HG03095 (cell line): ENCODE data around the gene SURF4.
"Not testable (repeated sequence)": the region's sequence is repeated elsewhere in the genome, so short reads cannot be mapped to it uniquely, and the experiment has no call there.

Experiments used
- ATAC-seq: cut with Tn5 transposase; IDR thresholded peaks from one replicate; pipeline ENCODE4 v1.9.1; 2021; ENCODE audit warnings: moderate library complexity; ENCODE audit not compliant: unreplicated experiment

Gene SURF4

GRCh38 chr9:133397895-133398294 is 22.0 kb upstream of the SURF4 start:
- ATAC-seq: no peak

- no peak for ATAC-seq
Observed at GRCh38 chr9:133397370-133397769, 21.5 kb upstream of the SURF4 start.

- no peak for ATAC-seq
Observed at GRCh38 chr9:133396952-133397351, 21.1 kb upstream of the SURF4 start.

- no peak for ATAC-seq
Observed at GRCh38 chr9:133394687-133395271, 18.9 kb upstream of the SURF4 start.

- ATAC-seq: no peak
Observed at GRCh38 chr9:133393399-133393798, 17.5 kb upstream of the SURF4 start.

- ATAC-seq: not testable (repeated sequence)
Observed at GRCh38 chr9:133392308-133392707, 16.4 kb upstream of the SURF4 start.

- ATAC-seq: not testable (repeated sequence)
Observed at GRCh38 chr9:133391449-133391848, 15.6 kb upstream of the SURF4 start.

- no peak for ATAC-seq
Observed at GRCh38 chr9:133390713-133391112, 14.9 kb upstream of the SURF4 start.

GRCh38 chr9:133389562-133389961 is 13.7 kb upstream of the SURF4 start:
- no peak for ATAC-seq

- ATAC-seq: no peak
Observed at GRCh38 chr9:133389025-133389557, 13.2 kb upstream of the SURF4 start.

- no peak for ATAC-seq
Observed at GRCh38 chr9:133387680-133388079, 11.8 kb upstream of the SURF4 start.

- ATAC-seq: no peak
Observed at GRCh38 chr9:133386338-133386737, 10.5 kb upstream of the SURF4 start.

GRCh38 chr9:133385452-133385851 is 9.6 kb upstream of the SURF4 start:
- no peak for ATAC-seq

GRCh38 chr9:133384736-133385321 is 9.0 kb upstream of the SURF4 start:
- ATAC-seq: no peak

GRCh38 chr9:133383438-133383837 is 7.6 kb upstream of the SURF4 start:
- no peak for ATAC-seq

GRCh38 chr9:133382507-133383141 is 6.8 kb upstream of the SURF4 start:
- no peak for ATAC-seq

- no peak for ATAC-seq
Observed at GRCh38 chr9:133380734-133381133, 4.9 kb upstream of the SURF4 start.

GRCh38 chr9:133379153-133380086 is 3.6 kb upstream of the SURF4 start:
- no peak for ATAC-seq

GRCh38 chr9:133378408-133378962 is 2.6 kb upstream of the SURF4 start:
- ATAC-seq: no peak

GRCh38 chr9:133377721-133378216 is 1.9 kb upstream of the SURF4 start:
- no peak for ATAC-seq

- not testable (repeated sequence) for ATAC-seq
Observed at GRCh38 chr9:133377280-133377679, 1.4 kb upstream of the SURF4 start.
